ENCODE data around the gene CELF5.

The CELF5 gene

DNA sequence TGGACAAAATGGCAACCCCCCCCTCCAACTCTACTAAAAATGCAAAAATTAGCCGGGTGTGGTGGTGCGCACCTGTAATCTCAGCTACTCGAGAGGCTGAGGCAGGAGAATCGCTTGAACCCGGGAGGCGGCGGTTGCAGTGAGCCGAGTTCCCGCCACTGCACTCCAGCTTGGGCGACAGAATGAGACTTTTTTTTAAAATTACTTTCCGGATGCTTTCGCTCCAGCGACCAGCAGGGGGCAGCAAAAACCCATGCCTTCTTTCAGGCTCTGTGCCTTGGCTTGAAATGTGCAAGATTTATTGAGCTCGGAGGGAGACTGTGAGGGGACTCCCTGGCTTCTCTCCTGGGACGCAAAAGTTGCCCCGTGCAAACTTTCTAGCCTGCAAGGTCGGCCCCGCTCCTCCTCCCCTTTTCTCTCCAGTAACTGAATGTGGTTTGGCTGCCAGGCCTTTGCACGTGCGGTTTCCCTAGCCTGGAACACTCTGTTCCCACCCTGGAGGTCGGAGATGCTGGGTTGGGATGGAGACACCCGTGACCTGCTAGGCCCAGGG, 80.5 kb downstream of the CELF5 start:
- Histone ChIP-seq H3K4me1 (no peaks in the 10 kb centered on the region), H3K36me3 (ENCODE audit: control insufficient read depth, insufficient read depth, low read length) (no peaks in the 10 kb centered on the region), H3K9me3 (ENCODE audit: control insufficient read depth, low read length) (no peaks in the 10 kb centered on the region), H3K27me3 (ENCODE audit: control insufficient read depth, insufficient read depth, low read length) (no peaks in the 10 kb centered on the region), H3K27ac (no peak overlapping the region), H3K4me3 (ENCODE audit: low read depth, low read length) (no peak overlapping the region), H2AFZ (peak overlapping the region; percentile 41), H3K79me2 (no peaks in the 10 kb centered on the region), H3K4me2 (ENCODE audit: low read length) (no peak overlapping the region), H3K9ac (no peak overlapping the region)
- TF ChIP-seq, protein P1, sequence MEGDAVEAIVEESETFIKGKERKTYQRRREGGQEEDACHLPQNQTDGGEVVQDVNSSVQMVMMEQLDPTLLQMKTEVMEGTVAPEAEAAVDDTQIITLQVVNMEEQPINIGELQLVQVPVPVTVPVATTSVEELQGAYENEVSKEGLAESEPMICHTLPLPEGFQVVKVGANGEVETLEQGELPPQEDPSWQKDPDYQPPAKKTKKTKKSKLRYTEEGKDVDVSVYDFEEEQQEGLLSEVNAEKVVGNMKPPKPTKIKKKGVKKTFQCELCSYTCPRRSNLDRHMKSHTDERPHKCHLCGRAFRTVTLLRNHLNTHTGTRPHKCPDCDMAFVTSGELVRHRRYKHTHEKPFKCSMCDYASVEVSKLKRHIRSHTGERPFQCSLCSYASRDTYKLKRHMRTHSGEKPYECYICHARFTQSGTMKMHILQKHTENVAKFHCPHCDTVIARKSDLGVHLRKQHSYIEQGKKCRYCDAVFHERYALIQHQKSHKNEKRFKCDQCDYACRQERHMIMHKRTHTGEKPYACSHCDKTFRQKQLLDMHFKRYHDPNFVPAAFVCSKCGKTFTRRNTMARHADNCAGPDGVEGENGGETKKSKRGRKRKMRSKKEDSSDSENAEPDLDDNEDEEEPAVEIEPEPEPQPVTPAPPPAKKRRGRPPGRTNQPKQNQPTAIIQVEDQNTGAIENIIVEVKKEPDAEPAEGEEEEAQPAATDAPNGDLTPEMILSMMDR (IDR thresholded peaks at IDR 0.05): peak; percentile 91

DNA sequence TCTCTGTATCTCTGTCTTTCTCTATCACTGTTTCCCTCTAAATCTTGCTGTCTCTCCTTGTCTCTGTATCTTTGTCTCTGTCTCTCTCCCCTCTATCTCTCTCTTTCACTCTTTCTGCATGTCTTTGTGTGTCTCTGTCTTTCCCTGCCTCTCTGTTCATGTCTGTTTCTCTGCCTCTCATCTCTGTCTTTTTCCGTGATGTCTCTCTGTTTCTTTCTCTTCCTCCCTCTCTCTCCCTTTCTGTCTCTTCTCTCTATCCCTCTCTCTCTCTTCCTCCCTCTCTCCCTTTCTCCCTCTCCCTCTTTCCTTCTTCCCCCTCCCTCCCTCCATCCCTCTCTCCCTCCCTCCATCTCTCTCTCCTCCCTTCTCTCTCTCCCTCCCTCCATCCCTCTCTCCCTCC, 85.3 kb downstream of the CELF5 start:
- Histone ChIP-seq H3K4me2 (ENCODE audit: low read length) (no peak overlapping the region), H3K9me3 (ENCODE audit: control insufficient read depth, low read length) (no peaks in the 10 kb centered on the region), H3K27ac (no peak overlapping the region), H2AFZ (no peak overlapping the region), H3K27me3 (ENCODE audit: control insufficient read depth, insufficient read depth, low read length) (no peaks in the 10 kb centered on the region), H3K36me3 (ENCODE audit: control insufficient read depth, insufficient read depth, low read length) (no peaks in the 10 kb centered on the region), H3K9ac (no peak overlapping the region), H3K4me3 (ENCODE audit: low read depth, low read length) (no peak overlapping the region), H3K79me2 (no peaks in the 10 kb centered on the region), H3K4me1 (no peaks in the 10 kb centered on the region)
- TF ChIP-seq, protein P1 (IDR thresholded peaks at IDR 0.05): no peak

DNA sequence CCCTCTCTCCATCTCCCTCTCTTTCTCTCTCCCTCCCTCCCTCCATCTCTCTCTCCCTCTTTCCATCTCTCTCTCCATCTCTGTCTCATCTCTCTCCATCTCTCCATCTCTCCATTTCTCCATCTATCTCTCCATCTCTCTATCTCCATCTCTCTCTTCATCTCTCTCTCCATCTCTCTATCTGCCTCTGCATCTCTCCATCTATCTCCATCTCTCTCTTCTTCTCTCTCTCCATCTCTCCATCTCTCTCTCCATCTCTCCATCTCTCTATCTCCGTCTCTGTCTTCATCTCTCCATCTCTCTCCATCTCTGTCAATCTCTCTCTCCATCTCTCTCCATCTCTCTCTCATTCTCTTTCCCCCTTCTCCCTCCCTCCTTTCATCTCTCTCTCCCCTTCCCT, 85.8 kb downstream of the CELF5 start:
- H3K9me3 ChIP-seq (ENCODE audit: control insufficient read depth, low read length): no peaks in the 10 kb centered on the region
- H3K4me3 ChIP-seq (ENCODE audit: low read depth, low read length): no peak overlapping the region
- no peak overlapping the region for H2AFZ ChIP-seq
- no peak overlapping the region for H3K27ac ChIP-seq
- no peak overlapping the region for H3K4me2 ChIP-seq (ENCODE audit: low read length)
- H3K79me2 ChIP-seq: no peaks in the 10 kb centered on the region
- no peaks in the 10 kb centered on the region for H3K36me3 ChIP-seq (ENCODE audit: control insufficient read depth, insufficient read depth, low read length)
- H3K9ac ChIP-seq: no peak overlapping the region
- TF ChIP-seq, protein P1 (IDR thresholded peaks at IDR 0.05): no peak
- no peaks in the 10 kb centered on the region for H3K27me3 ChIP-seq (ENCODE audit: control insufficient read depth, insufficient read depth, low read length)
- H3K4me1 ChIP-seq: no peaks in the 10 kb centered on the region

DNA sequence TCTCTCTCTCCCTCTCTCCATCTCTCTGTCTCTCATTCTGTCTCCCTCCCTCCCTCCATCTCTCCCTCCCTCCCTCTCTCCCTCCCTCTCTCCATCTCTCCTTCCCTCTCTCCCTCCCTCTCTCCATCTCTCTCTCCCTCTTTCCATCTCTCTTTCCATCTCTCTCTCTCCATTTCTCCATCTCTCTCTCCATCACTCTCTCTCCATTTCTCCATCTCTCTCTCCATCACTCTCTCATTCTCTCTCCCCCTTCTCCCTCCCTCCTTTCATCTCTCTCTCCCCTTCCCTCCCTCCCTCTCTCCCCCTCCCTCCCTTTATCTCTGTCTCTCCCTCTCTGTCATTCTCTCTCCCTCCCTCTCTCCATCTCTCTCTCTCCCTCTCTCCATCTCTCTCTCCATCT, 86.2 kb downstream of the CELF5 start:
- no peaks in the 10 kb centered on the region for H3K79me2 ChIP-seq
- no peaks in the 10 kb centered on the region for H3K4me1 ChIP-seq
- no peaks in the 10 kb centered on the region for H3K27me3 ChIP-seq (ENCODE audit: control insufficient read depth, insufficient read depth, low read length)
- H2AFZ ChIP-seq: no peak overlapping the region
- H3K36me3 ChIP-seq (ENCODE audit: control insufficient read depth, insufficient read depth, low read length): no peaks in the 10 kb centered on the region
- H3K9ac ChIP-seq: no peak overlapping the region
- no peak overlapping the region for H3K4me3 ChIP-seq (ENCODE audit: low read depth, low read length)
- no peak overlapping the region for H3K27ac ChIP-seq
- no peak overlapping the region for H3K4me2 ChIP-seq (ENCODE audit: low read length)
- TF ChIP-seq, protein P1 (IDR thresholded peaks at IDR 0.05): no peak
- H3K9me3 ChIP-seq (ENCODE audit: control insufficient read depth, low read length): no peaks in the 10 kb centered on the region

DNA sequence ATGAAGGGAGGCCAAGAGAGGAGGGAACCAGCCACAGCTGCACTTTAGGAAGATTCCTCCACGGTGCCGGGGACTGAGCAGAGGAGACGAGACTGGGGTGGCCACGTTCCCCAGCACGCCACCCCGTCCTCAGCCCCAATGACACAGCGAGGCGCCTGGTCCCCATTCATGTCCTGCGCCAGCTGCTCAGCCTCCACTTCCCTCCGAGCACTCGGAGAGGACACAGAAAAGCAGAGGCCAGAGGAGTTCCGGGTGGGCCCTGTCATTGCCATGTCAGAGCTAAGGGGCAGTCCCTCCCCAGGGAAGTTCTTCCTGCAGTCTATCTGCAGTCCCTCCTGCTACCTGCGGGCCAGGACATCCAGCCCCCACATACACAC, 88.7 kb downstream of the CELF5 start:
- Histone ChIP-seq H3K9ac (no peak overlapping the region), H3K4me2 (ENCODE audit: low read length) (no peak overlapping the region), H3K27me3 (ENCODE audit: control insufficient read depth, insufficient read depth, low read length) (no peaks in the 10 kb centered on the region), H3K36me3 (ENCODE audit: control insufficient read depth, insufficient read depth, low read length) (no peaks in the 10 kb centered on the region), H3K4me1 (no peaks in the 10 kb centered on the region), H2AFZ (no peak overlapping the region), H3K27ac (no peak overlapping the region), H3K79me2 (no peaks in the 10 kb centered on the region), H3K9me3 (ENCODE audit: control insufficient read depth, low read length) (no peaks in the 10 kb centered on the region), H3K4me3 (ENCODE audit: low read depth, low read length) (no peak overlapping the region)
- TF ChIP-seq, protein P1 (IDR thresholded peaks at IDR 0.05): no peak
